ENCODE results near the gene AIM2. TPM values are rescaled to one million over a fixed set of nuclear protein-coding genes. Genes with fewer than 3 reads are reported as not detected.

AIM2 gene
- total and polyA plus RNA-seq, 2 of the 13 experiments (the other 11 are each of a cell fraction or from before 2014, with no cell fraction given): not detected

GRCh38 chr1:159090286-159091179 is 14.0 kb upstream of the AIM2 start (continued):
- no peak for TF ChIP-seq ZSCAN25 (CRISPR knock-in tag; IDR thresholded peaks at IDR 0.05)

- intact Hi-C loops (cut with micrococcal nuclease; ENCODE audit: unreplicated experiment) (no loop called here), in situ Hi-C loops (cut with HindIII; ENCODE audit: extremely low pct_ligation_motif_present, low pct_unique_long_range_greater_than_20kb) (no loop called here)
- DNase-seq (ENCODE audit: low spot score) (peak; percentile 6), FAIRE-seq (no peak), ATAC-seq (no peak)
- Histone ChIP-seq H3K4me2 (ENCODE audit: low read depth, low read length) (no peak overlapping the region), H3K79me2 (ENCODE audit: insufficient read depth, low read length) (no peaks in the 10 kb centered on the region), H3K27me3 (ENCODE audit: control insufficient read depth in 1 of 2, insufficient read depth in 2 of 2, low read length in 2 of 2) (no peaks in the 10 kb centered on the region; a peak in 1 of 5 replicates), H4K20me1 (ENCODE audit: insufficient read depth, low read length) (no peaks in the 10 kb centered on the region), H3K36me3 (replicated peaks in 1 of 2; ENCODE audit: control insufficient read depth in 1 of 2, insufficient read depth in 2 of 2, low read length in 2 of 2) (no peaks in the 10 kb centered on the region), H3K27ac (ENCODE audit: extremely low read length, insufficient read depth, low read length) (no peak overlapping the region), H3K4me3 (replicated peaks in 1 of 3; ENCODE audit: insufficient read depth in 1 of 3, low read depth in 2 of 3, low read length in 3 of 3) (no peak overlapping the region), H2AFZ (ENCODE audit: low read length) (no peak overlapping the region), H3K4me1 (ENCODE audit: insufficient read depth, low read length) (no peaks in the 10 kb centered on the region), H3K9ac (ENCODE audit: insufficient read depth, low read depth, low read length) (no peak overlapping the region), H3K9me3 (ENCODE audit: low read length) (no peaks in the 10 kb centered on the region)
- peak; percentile 38 for TF ChIP-seq CTCF (CRISPR knock-in tag; IDR thresholded peaks at IDR 0.05)
- TF ChIP-seq POLR2A (IDR thresholded peaks at IDR 0.05; ENCODE audit: insufficient read depth in 1 of 2, low read depth in 2 of 2, low read length in 2 of 2): no peak
- POLR2A ChIA-PET: no interaction called here
- no TSS peak for BruUV-seq (replicated peaks)
- CTCF ChIA-PET (ENCODE audit: low intra/inter-chr PET ratio, low total read pairs): no interaction called here
- WGBS (ENCODE audit: low lambda C conversion rate): 61% methylated on average over 4 of the region's 4 CpGs
Observed at GRCh38 chr1:159089184-159089791, 12.7 kb upstream of the AIM2 start.
